GM18861 (cell line): ENCODE measurements around the gene MAEA.

Experiments used
- ATAC-seq: cut with Tn5 transposase; IDR thresholded peaks from one replicate; pipeline ENCODE4 v1.9.1; 2021; ENCODE audit not compliant: unreplicated experiment

Gene MAEA

GRCh38 chr4:1289207-1290164 is at the start of gene MAEA:
MAEA (plus strand) TSS chr4:1289891; CDS start chr4:1289914, 23 bp downstream.
- peak; percentile 93 for ATAC-seq

- ATAC-seq = no peak
Measured at GRCh38 chr4:1239950-1240307, 49.8 kb upstream of the MAEA start.

- no peak for ATAC-seq
Measured at GRCh38 chr4:1240721-1241465, 48.8 kb upstream of the MAEA start.

- ATAC-seq = no peak
Measured at GRCh38 chr4:1241466-1241935, 48.2 kb upstream of the MAEA start.

GRCh38 chr4:1241936-1242505 is 47.7 kb upstream of the MAEA start:
- no peak for ATAC-seq

- ATAC-seq = no peak
Measured at GRCh38 chr4:1242506-1243450, 46.9 kb upstream of the MAEA start.

- ATAC-seq = no peak
Measured at GRCh38 chr4:1243451-1244080, 46.1 kb upstream of the MAEA start.

- no peak for ATAC-seq
Measured at GRCh38 chr4:1244081-1244977, 45.4 kb upstream of the MAEA start.

- no peak for ATAC-seq
Measured at GRCh38 chr4:1244978-1245471, 44.7 kb upstream of the MAEA start.

- ATAC-seq = no peak
Measured at GRCh38 chr4:1245481-1246051, 44.1 kb upstream of the MAEA start.

GRCh38 chr4:1246111-1246881 is 43.4 kb upstream of the MAEA start:
- no peak for ATAC-seq

- no peak for ATAC-seq
Measured at GRCh38 chr4:1246901-1247863, 42.5 kb upstream of the MAEA start.

GRCh38 chr4:1247864-1248244 is 41.8 kb upstream of the MAEA start:
- no peak for ATAC-seq

GRCh38 chr4:1248245-1249147 is 41.2 kb upstream of the MAEA start, which contains the start of gene CTBP1:
CTBP1 (minus strand) TSS chr4:1249130; CDS start chr4:1241331, 7,799 bp downstream.
- ATAC-seq = peak; percentile 39

- peak; percentile 39 for ATAC-seq
Measured at GRCh38 chr4:1249148-1249730, 40.5 kb upstream of the MAEA start.
